GM21619 (cell line): ENCODE measurements around the gene ZDHHC9.

Source experiments
- ATAC-seq: cut with Tn5 transposase; IDR thresholded peaks from one replicate; pipeline ENCODE4 v1.9.1; 2021; ENCODE audit not compliant: unreplicated experiment

Gene ZDHHC9

DNA sequence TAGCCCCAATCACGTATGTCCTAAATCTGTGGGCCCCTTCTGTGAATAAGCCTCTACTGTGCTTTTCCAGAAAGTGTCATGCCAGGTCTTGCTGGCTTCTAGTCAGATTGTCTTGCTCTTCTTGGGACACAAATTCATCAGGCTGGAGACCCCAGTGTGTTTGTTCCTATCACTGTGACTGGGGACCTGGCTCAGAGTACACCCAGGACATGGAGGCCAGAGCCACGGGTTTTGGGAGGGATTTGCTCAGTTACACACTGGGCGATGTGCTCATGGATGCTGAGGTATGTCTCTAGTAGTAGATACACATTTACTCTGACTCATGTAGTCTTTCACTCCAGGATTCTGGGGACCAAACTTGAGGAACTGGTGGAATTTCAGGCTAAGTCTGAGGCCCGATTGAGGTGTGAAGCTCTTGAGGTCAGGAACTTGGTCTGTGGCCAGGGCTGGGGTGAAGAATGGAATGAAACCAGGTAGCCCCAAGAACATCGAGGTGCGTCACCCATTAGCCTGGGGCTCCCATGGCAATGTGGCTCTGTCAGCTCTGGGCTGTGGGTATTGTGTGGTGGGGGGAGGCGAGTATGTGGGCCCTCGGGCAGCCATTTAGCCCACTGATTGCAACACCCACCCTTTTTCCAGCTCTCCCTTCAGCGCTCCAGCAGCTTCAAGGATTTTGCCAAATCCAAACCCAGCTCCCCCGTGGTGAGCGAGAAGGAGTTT is 56.2 kb downstream of the ZDHHC9 start:
- ATAC-seq, result no peak

GRCh38 chrX:129786210-129786651 is 57.5 kb downstream of the ZDHHC9 start:
- peak; percentile 82 for ATAC-seq

- ATAC-seq, result no peak
Measured at GRCh38 chrX:129785160-129785947, 58.3 kb downstream of the ZDHHC9 start.

DNA sequence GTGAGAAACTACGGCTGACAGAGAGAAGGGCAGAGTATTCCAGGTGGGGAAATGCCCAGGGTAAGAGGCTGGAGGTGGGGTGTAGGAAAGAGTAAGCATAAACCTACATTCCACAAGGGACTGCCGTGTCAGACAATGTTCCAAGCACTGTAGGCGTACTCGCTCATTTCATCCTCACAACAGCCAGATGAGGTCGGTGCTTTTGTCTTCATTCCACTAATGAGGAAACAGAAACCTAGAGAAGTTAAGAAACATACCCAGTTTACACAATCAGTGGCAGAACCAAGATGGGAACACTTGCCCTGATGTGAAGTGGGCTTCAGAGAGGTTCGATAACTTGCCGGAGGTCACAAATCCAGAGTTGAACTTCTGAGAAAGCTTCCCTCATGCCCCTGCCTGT is 59.3 kb downstream of the ZDHHC9 start:
- no peak for ATAC-seq

- no peak for ATAC-seq
Measured at GRCh38 chrX:129783291-129783713, 60.4 kb downstream of the ZDHHC9 start.

DNA sequence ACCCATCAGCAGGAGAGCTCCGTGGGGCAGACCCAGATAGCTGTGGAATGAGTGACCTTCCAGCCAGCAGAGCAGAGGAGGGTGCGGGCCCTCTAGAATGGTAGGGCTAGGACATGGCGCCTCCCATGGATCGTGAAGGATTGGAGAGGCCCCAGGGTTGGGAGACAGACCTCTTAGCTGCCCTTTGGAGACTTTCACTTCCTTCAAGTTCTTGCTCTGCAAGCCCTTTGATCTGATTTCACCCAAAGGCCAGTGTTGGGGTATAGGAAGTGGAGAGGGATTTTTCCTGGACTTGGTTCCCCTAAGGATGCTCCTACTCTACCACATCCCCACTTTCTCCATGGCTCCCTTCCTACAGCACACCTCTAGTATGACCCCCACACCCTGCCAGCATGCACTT is 61.0 kb downstream of the ZDHHC9 start:
- ATAC-seq, result no peak

- no peak for ATAC-seq
Measured at GRCh38 chrX:129781680-129782495, 61.8 kb downstream of the ZDHHC9 start.

DNA sequence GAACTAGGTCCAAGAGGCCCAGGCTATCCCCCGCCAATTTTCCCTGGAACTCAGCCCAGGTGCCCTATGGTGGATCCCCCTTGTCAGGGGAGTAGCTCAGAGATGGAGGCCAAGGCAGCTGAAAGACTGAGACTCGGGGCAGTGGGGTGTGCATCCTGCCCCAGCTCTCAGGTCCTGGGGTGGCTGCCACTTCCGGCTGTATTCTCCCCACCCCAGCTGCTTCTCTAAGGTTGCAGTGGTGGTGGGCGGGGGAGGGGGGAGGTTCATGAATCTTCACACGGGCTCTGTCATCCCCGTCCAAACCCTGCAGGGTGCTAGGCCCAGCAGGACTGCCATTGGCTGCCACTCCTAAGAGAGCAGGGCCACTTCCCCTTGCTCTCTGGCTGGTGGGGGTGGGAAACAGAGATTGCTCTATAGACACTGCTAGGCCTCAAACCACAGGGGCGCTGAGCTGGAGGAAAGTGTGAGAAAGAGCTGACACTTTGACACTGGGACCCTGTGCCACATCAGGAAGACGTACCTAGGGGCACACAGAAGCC is 62.5 kb downstream of the ZDHHC9 start:
- peak; percentile 61 for ATAC-seq

- no peak for ATAC-seq
Measured at GRCh38 chrX:129780441-129781105, 63.1 kb downstream of the ZDHHC9 start.

- ATAC-seq, result peak; percentile 34
Measured at GRCh38 chrX:129779747-129780146, 63.9 kb downstream of the ZDHHC9 start, which contains the start of gene SASH3. SASH3 (plus strand) TSS chrX:129779949; CDS start chrX:129780098, 149 bp downstream.

GRCh38 chrX:129779086-129779672 is 64.5 kb downstream of the ZDHHC9 start:
- no peak for ATAC-seq

DNA sequence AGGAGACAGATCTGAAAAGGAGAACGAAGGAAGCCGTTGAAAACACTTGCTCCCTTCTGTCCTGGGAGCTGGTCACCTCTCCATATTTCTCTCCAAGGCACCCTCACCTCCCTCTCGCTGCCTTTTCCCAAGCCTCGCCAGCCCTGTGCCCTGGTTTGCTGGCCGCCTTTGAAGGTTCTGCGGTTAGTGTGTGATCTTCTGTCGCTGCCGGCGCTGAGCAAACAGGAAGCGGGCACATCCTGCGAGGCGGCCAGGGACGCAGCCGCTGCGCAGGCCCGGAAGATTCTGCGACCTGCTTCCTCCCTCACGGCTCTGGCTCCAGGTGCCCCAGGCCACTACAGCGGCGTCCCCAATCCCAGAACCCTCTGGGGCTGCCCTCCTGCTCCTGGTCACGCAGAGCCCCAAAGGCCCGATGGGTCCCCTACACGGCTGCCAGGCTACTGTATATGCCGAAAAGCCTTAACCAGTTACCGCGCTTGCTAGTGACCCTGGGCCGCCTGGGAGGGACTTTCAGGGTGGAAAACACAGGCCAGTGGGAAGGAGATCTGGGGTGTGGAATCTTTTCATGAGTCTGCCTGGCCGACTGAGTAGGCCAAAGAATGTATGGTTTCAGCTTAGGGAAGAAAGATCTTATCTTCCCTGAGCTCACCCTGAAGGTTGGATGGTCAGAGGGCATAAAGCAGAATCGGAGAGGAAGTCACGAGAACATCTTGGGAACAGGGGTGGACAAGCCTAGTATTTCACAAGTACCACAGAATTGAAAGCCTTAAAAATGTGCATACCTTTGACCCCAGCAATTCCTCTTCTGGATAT is 66.3 kb downstream of the ZDHHC9 start:
- peak; percentile 24 for ATAC-seq

DNA sequence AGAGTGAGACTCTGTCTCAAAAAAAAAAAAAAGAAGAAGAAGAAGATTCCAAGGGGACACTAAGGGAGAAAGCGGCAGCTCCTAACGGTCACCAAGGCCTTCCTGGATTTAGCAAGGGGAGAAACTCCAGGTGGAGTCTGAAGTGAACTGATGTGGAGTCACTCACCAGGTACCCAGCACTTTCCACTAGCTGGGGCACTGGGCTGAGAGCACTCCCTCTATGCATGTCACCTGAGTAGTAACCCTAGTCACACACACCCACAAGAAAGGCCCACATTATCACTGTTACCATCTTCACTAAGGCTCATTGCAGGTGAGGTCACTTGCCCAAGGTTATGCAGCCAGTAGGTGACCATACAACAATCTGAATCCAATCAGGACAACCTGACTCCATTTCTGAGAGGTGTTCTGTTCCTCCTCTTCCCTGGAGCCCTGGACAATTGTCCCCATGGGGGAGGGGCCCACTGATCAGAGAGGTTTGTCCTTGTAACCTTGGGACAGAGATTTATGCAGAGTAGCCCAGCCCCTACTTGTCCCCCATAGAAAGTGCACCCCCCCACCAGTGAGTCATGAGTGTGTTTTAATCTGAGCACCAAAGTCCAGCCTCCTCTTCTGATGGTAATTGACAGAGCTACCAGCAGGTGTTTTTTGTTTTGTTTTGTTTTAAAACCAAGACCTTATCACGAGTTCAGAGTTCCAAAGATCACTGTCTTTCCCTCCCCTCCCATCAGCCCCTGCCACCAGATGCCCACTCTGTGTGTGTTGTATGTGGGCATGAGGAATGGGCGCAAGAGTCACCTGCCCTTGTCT is 69.8 kb downstream of the ZDHHC9 start:
- no peak for ATAC-seq

DNA sequence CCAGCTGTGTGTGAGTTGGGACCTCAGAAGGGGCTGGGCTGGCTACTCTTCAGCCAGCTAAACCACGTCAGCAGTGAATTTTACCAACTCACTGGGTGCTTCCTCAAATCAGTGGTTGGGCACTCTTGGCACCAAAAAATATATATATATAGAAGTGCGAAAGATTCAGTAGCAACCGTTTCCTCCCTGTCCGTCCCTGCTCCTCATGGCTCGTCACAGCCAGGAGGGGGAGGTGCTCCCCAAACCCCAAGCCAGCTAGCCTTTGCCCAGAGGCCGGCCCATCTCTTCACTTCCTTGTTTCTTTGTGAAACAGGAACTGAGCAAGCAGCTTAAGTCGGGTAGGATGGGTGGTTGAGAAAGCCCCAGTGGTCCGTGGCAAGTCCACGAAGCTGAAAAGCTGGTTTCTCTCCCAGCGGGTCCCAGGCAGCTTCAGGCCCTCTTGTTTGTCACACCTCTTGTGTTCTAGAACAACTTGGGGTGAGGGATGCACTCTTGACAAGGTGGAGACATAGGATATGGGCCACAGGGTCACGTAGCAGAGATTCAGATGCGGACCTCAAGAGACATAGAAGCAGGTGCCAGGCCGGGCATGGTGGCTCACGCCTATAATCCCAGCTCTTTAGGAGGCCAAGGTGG is 70.8 kb downstream of the ZDHHC9 start:
- ATAC-seq, result peak; percentile 63

GRCh38 chrX:129771266-129771995 is 72.3 kb downstream of the ZDHHC9 start:
- no peak for ATAC-seq

DNA sequence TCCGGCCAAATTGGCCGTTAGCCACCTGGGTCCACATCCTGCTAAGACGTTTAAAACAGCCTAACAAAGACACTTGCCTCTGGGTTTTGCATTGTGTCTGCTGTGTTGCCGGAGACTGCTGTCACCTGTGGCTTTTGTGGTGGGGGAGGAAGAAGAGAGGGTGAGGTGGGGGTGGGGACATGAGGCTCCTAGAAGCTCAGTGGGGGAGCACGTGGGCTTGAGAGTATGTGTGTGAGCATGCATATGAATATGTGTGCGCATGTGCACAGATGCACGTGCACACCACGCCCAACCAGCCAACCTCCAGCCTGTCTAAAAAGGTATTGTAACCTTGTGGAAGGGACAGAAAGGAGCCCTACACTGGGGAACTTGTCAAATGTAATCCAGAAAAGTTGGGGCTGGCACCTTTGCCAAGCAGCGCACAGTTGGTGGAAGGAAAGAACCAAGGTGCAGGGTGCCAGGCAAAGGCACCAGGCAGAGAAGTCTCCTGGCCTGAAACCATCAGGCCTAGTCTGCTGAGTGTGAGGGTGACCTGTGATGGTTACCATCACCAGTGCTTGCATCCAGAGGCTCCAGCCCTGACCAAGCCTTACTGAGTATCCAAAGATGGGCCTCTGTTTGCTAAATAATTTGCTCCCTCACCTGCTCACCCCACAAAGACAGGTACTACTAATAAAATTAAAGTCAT is 74.1 kb downstream of the ZDHHC9 start:
- ATAC-seq, result peak; percentile 43
